Kasumi-1 (cell line): Measurements from ENCODE around the gene DYNC2LI1.

Experiments used
- DNase-seq, 2 experiments: peaks; one replicate each; lab custom pipeline; 2025; lab: John Stamatoyannopoulos, UW

The DYNC2LI1 gene

DNA sequence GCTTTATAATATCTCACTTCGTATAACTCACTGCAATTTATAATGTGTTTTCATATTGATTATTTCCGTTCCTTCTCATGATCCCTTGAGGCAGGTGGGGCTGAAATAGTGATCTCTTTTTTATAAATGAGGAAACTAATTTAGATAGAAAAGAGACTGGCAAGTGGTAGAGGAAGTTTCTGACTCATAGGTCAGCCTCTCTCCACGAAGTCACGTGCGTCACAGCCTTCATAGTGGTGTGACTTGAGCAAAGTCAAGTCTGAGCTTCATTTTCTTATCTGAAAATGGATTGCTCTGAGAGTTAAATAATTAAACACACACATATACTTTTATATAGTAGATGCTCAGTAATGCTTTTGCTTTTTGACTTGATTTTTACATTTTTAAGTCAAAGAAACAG, 44.9 kb downstream of the DYNC2LI1 start:
- DNase-seq = peak; percentile 68 to 75

DNA sequence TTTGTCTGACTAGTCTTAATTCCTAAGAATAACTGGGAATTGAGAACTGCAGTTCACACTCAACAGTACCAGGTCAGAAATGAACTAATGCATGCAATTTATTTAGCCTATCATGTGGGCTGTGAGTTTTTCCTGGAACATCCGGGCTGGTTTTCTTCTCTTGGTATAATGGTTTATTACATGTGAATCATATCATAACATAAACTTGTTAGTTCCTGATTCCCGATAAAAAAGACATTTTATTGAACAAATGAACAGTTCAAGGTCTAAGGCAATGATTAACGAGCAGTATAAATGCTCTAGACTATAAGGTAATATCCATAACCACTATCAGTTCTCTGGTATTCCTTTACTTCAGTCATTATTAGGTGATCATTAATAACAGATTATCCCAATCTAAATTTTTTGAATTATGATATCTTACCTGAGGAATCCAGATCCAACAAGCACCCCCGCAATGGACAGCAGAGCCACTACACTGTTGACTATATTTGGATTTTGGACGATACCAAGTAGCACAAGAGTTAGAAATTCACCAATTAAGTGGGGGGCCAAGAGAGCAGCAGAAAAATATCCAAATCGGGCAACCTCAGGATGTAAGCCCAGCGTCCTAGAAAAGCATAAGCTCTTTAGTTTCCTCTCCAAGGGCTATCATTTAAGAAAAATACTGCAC, 45.8 kb downstream of the DYNC2LI1 start:
- DNase-seq = no peak

- DNase-seq = no peak
Measured at GRCh38 chr2:43822839-43823238, 49.0 kb downstream of the DYNC2LI1 start.

DNA sequence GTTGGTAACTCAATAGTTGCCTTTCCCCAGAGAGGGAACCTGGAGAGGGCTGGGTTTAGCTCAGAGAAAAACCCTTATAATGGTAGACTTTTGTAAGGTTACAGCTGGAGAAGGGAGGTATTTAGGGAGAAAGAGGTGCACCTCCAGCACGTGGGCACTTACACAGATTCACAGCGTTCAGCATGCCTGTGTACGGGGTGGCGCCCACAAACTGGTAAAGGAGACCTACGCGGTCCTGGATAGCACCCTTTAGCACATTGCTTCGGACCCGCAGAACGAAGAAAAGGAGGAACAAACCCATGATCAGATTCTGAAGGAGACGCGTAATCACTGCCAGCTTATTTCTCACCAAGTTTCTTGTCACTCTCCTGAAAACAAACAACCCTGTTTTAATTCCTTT, 49.9 kb downstream of the DYNC2LI1 start:
- DNase-seq = no peak

GRCh38 chr2:43824512-43824911, 50.7 kb downstream of the DYNC2LI1 start:
- no peak for DNase-seq

- DNase-seq = no peak
Measured at GRCh38 chr2:43824951-43825493, 51.2 kb downstream of the DYNC2LI1 start.

DNA sequence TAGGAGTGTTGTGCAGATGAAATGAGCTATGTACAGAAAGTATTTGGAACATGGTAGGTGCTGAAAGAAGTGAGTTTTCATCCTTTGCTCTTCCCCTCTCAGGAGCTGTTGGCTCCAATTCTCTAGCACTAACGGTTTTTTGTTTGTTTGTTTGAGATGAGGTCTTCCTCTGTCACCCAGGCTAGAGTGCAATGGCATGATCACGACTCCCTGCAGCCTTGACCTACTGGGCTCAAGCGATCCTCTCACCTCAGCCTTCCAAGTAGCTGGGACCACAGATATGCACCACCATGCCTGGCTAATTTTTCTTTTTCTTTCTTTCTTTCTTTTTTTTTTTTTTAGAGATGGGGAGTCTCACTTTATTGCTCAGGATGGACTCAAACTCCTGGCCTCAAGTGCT, 52.0 kb downstream of the DYNC2LI1 start:
- DNase-seq = no peak

DNA sequence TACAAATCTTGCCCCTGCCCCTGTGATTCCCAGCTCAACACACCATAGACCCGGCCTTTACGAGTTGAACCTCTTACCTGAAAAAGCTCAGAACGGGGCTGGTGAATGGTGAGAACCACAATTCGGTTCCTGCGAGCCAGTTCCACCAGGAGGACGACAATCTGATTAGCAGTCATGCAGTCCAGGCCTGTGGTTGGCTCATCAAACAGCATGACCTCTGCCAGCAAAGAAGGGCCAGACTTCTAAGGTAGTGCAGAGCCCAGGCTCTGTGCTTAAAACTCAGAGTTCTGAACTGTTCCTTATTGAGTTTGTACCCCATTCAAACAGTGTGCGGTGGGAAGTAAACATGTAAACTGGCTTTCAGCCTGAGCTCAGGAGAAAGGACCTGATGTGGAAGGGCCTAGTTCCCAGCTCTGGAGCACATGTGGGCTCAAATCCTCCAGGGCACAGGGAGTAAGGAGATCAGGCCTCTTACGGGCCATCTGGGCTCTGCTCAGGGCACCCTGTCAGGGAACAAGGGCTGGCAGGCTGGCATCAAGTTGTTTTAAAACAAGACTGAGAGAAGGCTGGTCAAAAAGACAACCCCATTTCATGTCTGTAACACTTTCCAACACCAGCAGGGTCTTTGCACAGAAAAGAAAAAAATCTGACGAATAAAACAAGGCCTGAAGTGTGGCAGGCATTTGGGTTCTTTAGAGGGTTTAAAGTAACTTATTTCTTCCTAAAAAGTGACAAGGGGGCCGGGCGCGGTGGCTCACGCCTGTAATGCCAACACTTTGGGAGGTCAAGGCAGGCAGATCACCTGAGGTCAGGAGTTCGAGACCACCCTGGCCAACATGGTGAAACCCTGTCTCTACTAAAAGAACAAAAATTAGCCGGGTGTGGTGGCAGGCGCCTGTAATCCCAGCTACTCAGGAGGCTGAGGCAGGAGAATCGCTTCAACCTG, 52.7 kb downstream of the DYNC2LI1 start:
- no peak for DNase-seq

GRCh38 chr2:43831543-43832294, 57.9 kb downstream of the DYNC2LI1 start:
- no peak for DNase-seq

- DNase-seq = no peak
Measured at GRCh38 chr2:43832457-43832856, 58.6 kb downstream of the DYNC2LI1 start.

- DNase-seq = no peak
Measured at GRCh38 chr2:43837033-43837432, 63.2 kb downstream of the DYNC2LI1 start.

- no peak for DNase-seq
Measured at GRCh38 chr2:43837831-43838559, 64.2 kb downstream of the DYNC2LI1 start.

DNA sequence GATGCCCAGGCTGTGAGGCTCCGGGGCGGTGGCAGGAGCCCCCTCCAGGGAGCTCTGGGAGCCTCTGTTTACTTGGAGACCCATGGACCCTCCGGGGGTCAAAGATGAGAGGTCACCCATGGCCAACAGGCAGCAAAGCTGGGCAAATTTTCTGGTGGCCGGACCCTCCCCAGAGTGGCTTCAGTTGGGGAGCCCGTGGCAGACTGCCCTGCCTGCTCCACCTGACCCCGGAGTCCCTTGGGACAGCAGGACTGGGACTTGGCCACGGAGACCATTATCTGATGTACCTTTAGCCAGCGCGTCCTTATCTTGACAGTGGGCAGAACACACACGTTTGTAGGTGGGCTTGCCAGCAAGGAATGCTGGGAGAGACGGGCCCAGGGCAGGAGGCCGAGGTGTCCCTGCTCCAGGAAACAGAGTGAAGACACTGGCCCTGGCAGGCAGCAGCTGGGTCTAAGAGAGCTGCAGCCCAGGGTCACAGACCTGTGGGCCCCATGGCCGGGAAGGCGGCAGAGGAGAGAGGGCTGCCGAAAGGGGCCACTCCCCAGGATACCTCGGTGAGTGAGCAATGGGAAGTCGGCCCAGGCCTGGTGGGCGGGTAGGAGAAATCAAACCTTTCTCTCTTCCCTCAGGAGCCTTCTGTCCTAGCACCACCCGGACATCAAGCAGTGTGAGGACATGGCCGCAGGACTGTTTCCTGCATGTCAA, 64.9 kb downstream of the DYNC2LI1 start, which contains the start of the genes ABCG5 and ABCG8:
ABCG5 (minus strand) TSS at position 280 of the 708 bp plus-strand sequence; CDS start at position 120, 160 bp downstream.
ABCG8 (plus strand) TSS at position 412 of the 708 bp plus-strand sequence; CDS start at position 495, 83 bp downstream.
- no peak for DNase-seq

DNA sequence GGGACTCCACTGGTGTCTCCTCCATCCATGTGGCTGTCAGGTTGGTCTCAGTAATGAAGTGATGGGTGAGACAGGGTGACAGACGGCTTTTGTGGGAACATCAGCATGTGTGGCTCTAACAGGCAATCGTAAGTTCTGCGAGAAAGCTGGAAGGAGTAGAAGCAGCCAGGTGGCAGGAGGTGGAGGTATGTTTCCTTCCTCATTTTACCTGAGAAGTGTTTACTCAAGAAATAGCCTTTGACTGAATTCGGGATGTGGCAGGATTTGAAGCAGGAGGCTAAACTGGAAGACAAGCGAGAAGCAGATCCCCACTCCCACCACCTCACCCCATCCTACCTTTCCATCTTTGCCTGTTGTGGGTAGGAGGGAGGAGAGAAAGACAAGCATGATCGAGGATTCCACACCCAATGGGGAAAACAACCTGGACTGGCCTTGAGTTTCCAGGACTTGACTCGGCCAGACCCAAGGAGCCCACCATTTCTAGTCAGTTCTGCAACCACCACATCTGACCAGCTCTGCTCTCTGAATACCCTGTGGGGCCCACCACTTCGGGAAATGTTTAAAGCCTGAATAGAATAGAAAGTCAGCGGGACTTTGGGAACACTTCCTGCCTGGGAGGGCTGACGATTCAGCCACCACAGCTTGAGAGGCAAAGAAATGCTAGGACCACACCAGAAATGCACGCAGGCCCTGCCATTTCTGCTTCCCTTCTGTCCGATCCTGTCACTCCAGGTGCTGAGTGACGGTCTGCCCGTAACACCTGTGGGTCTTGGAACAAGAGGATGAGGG, 66.1 kb downstream of the DYNC2LI1 start:
- no peak for DNase-seq

GRCh38 chr2:43840965-43841364, 67.1 kb downstream of the DYNC2LI1 start:
- no peak for DNase-seq

DNA sequence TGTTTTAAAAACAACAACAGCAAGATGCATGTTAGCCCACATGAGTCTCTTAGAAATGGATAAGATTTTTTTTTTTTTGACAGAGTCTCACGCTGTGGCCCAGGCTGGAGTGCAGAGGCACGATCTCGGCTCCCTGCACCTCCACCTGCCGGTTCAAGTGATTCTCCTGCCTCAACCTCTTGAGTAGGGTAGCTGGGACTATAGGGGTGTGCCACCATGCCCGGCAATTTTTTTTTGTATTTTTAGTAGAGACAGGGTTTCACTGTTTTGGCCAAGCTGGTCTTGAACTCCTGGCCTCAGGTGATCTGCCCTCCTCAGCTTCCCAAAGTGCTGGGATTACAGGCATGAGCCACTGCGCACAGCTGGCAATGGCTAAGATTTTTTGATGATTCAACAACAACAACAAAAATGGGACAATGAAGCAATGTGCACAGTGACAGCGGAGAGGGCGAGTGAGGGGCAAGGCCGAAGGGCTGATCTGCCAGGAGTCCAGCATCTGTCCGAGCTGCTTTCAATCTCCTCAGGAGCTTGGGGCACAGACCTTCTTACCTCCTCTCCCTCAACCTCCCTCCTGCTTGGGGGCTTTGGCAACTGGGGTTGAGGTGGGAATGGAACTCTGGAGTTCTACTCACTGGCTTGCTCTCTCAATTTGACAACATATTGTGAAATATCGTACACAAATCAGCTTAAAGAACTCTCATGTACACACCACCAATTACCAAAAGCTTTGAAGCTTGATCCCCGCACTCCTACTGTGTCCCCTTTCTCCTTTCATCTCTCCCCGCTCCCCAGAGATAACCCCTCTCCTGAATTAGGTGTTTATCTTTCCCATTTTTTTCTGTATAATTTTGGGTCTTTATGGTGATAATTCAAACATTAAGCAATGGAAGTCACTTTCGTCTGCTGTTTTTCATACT, 68.4 kb downstream of the DYNC2LI1 start:
- no peak for DNase-seq

- no peak for DNase-seq
Measured at GRCh38 chr2:43842866-43843226, 69.0 kb downstream of the DYNC2LI1 start.

- DNase-seq = no peak
Measured at GRCh38 chr2:43845181-43845580, 71.3 kb downstream of the DYNC2LI1 start.
